NCI-H2029 treated with DMSO at 0.1 percent for 48 hours (cell line): Measurements from ENCODE around the gene FOXD4L6.
"Not testable (repeated sequence)": the region's sequence is repeated elsewhere in the genome, so short reads cannot be mapped to it uniquely, and the experiment has no call there.

Experiments used
- DNase-seq: peaks from one replicate; lab custom pipeline; 2025; lab: John Stamatoyannopoulos, UW

The FOXD4L6 gene

DNA sequence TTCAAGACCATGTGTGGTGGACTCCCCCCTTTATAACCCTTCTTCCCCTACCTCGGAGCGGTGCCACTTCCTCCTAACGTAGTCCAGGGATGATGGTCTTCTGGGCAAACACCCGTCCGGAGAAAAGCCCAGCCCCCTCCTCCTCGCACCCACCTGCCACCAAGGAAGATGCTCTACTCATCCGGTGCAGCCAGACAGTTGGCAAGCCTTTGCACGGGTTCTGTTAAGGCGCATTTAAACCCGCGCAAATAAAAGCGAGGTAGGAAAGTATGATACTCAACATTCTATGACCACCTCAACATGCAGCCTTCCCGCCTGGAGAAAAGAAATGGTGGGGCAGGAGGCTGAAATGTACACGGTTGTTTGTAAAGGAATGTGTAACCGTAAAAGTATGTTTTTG is at the start of gene FOXD4L6:
Gene FOXD4L6 (minus strand): TSS at position 101 of the 400 bp plus-strand sequence. CDS start 298 bp downstream, outside the sequence.
- not testable (repeated sequence) for DNase-seq

DNA sequence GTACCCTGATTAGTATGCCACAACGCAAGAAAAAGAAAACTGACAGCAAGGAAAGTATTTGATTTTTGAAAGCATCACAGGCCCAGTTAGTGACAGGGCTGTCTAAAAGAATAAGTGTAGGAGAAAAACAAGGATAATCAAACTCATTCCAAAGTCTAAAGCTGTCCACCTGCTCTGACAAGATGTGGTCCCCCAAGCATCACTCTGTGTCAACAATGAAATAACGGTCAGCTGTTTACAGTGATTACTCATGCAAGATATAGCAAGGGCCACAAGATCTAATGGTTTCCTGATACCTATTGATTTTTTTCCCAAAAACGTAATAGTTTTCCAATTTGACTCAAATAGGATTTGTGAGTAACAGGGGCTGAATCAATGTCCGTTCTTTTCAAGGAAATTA is 46.5 kb upstream of the FOXD4L6 start:
- not testable (repeated sequence) for DNase-seq

DNA sequence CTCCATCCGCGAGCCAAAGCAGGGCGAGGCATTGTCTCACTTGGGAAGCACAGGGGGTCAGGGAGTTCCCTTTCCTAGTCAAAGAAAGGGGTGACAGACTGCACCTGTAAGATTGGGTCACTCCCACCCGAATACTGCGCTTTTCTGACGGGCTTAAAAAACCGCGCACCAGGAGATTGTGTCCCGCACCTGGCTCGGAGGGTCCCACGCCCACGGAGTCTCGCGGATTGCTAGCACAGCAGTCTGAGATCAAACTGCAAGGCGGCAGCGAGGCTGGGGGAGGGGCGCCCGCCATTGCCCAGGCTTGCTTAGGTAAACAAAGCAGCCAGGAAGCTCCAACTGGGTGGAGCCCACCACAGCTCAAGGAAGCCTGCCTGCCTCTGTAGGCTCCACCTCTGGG is 21.6 kb upstream of the FOXD4L6 start:
- not testable (repeated sequence) for DNase-seq

- not testable (repeated sequence) for DNase-seq
Measured at GRCh38 chr9:41141878-41142277, 13.4 kb upstream of the FOXD4L6 start.

- not testable (repeated sequence) for DNase-seq
Measured at GRCh38 chr9:41126746-41127446, 1.6 kb downstream of the FOXD4L6 start.

- DNase-seq, result not testable (repeated sequence)
Measured at GRCh38 chr9:41125936-41126335, 2.5 kb downstream of the FOXD4L6 start.

DNA sequence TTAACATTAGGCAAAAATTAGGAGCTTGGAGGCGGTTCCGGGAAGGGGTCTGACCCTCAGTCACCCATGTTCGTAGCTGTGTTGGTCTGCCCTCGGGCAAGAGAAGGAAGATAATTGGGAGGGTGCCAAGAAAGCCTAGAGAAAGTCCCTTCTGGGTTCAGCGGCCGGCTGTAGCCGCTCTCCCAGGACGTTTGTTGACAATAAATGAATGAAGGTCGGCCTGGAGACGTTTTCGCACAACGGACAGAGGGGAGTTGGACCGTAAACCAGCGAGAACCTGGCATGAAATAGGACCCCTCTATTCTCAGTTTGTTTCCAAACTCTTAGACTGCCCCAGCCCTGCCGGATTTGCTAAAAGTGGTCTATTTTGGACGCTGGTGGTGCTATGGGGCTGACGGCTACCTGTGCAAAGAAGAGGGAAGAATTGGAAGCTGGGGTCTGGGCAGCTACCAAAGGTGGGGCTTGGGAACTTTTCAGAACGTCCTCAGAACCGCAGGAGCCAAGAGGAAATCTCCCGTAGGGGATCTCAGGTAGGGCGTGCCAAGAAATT is 3.3 kb downstream of the FOXD4L6 start:
- not testable (repeated sequence) for DNase-seq

GRCh38 chr9:41124250-41125108 is 4.0 kb downstream of the FOXD4L6 start:
- not testable (repeated sequence) for DNase-seq

GRCh38 chr9:41123812-41124211 is 4.7 kb downstream of the FOXD4L6 start:
- DNase-seq, result not testable (repeated sequence)

- not testable (repeated sequence) for DNase-seq
Measured at GRCh38 chr9:41123396-41123795, 5.1 kb downstream of the FOXD4L6 start.

GRCh38 chr9:41120696-41121095 is 7.8 kb downstream of the FOXD4L6 start:
- DNase-seq, result not testable (repeated sequence)

GRCh38 chr9:41119719-41120118 is 8.8 kb downstream of the FOXD4L6 start:
- DNase-seq, result not testable (repeated sequence)

DNA sequence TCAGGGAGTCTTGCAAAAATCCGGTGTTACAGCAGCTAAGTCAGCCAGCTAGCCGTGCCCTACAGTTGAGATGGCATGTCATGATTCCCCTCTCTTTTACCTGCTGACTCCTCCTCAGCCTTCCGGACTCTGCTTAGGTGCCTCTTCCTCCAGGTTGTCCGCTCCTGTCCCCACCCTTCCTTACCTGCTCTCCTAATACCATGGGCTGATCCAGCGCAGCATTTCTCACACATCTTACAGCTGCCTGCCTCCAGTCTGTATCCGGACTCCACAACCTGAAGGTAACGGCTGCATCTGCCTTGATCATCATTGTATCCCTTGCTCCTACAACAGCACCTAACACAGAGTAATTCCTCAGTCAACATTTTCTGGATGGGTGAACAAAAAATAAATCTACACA is 9.2 kb downstream of the FOXD4L6 start:
- not testable (repeated sequence) for DNase-seq

DNA sequence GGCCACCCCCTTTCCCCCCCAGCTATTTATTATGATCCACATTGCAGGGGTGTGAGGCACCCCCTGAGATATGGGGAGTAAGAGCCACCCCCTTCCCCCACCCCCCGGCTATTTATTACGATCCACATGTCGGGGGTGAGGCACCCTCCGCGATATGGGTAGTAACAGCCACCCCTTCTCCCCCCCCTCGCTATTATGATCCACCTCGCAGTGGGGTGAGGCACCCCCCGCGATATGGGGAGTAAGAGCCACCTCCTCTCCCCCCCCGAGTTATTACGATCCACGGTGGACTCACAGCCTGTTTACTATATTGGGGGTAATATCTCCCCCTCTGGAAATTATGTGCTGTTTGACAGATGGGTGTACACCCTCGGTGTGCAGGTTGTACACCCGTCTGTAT is 15.1 kb downstream of the FOXD4L6 start:
- DNase-seq, result not testable (repeated sequence)

DNA sequence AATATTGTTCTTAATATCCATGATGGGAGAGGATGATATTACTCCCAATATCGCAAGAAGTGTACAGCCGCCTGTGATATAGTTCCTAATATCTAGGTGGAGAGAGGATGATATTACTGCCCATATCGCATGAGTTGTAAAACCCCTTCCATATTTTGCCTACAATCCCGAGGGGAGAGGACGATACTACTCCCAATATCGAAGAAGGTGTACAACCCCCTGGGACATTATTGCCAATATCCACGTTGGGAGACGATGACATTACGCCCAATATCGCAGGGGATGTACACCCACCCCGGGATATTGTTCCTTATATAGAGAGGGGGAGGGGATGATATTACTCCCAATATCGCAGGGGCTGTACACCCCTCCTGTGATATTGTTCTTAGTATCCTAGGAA is 17.1 kb downstream of the FOXD4L6 start:
- not testable (repeated sequence) for DNase-seq

GRCh38 chr9:41110913-41111312 is 17.6 kb downstream of the FOXD4L6 start:
- not testable (repeated sequence) for DNase-seq

DNA sequence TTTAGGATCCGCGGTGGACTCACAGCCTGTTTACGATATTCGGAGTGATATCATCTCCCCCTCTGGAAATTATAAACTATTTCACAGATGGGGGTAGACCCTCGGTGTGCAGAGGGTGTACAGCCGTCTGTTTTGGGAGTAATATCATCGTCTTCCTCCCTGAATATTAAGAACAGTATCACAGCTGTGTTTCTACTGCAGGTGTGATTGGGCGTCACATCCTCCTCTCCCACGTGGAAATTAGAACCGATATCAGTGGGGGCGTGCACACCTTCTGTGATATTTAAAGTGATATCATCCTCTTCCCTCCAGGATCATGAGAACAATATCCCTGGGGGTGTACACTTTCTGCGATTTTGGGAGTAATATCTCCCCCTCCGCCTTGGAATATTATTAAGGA is 19.2 kb downstream of the FOXD4L6 start:
- DNase-seq, result not testable (repeated sequence)

- DNase-seq, result not testable (repeated sequence)
Measured at GRCh38 chr9:41108816-41109215, 19.7 kb downstream of the FOXD4L6 start.

- not testable (repeated sequence) for DNase-seq
Measured at GRCh38 chr9:41106472-41107116, 21.9 kb downstream of the FOXD4L6 start.

DNA sequence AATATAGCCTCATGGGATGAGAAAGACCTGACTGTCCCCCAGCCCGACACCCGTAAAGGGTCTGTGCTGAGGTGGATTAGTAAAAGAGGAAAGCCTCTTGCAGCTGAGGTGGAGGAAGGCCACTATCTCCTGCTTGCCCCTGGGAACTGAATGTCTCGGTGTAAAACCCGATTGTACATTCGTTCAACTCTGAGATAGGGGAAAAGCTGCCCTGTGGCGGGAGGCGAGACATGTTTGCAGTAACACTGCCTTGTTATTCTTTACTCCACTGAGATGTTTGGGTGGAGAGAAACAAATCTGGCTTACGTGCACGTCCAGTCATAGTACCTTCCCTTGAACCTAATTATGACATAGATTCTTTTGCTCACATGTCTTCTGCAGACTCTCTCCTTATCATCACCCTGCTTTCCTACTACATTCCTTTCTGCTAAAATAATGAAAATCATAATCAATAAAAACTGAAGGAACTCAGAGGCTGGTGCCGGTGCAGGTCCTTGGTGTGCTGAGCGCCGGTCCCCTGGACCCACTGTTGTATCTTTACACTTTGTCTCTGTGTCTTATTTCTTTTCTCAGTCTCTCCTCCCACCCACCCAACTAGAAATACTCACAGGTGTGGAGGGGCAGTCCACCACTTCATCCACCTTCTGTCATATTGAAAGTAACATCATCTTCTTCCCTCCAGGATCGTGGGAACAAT is 22.8 kb downstream of the FOXD4L6 start:
- DNase-seq, result not testable (repeated sequence)

DNA sequence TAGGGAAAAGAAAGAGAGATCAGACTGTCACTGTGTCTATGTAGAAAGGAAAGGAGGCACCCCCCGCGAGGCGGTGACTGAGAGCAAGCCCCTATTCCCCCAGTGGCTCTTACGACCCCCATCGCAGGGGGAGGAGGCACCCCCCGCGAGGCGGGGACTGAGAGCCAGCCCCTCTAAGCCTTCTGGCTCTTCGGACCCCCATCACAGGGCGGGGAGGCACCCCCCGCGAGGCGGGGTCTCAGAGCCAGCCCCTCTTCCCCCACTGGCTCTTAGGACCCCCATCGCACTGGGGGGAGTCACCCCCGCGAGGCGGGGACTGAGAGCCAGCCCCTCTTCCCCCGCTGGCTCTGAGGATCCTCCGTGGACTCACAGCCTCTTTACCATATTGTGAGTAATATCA is 23.9 kb downstream of the FOXD4L6 start:
- DNase-seq, result not testable (repeated sequence)
